GM12878 (cell line): ENCODE measurements around the gene DUOX2. TPM values are rescaled to one million over a fixed set of nuclear protein-coding genes. Genes with fewer than 3 reads are reported as not detected.

Experiments
- ATAC-seq: fragments of 200-7000 bp; cut with Tn5 transposase; 3 replicates; pipeline ENCODE4 v1.9.1; 2020; ENCODE audit warnings: mild to moderate bottlenecking, moderate library complexity
- BruUV-seq: library from RNA; stranded (reverse); fragments of 400-500 nt; replicated peaks from 2 replicates; lab custom pipeline; 2021; lab: Mats Ljungman, UMichigan
- CTCF ChIA-PET: fragments of 300-600 bp; sonication (Branson Sonifier 250); formaldehyde crosslinking; extraction: SDS; loops from one replicate; lab custom pipeline; 2021; ENCODE audit warnings: inconsistent platforms; lab: Yijun Ruan, JAX
- POLR2A ChIA-PET: fragments of 350-600 bp; formaldehyde crosslinking; extraction: SDS; loops from one replicate; lab custom pipeline; 2021; ENCODE audit warnings: inconsistent platforms; lab: Charles Lee
- RAD21 ChIA-PET: fragments of 300-600 bp; sonication (Branson Sonifier 250); formaldehyde crosslinking; loops from one replicate; lab custom pipeline; 2023; ENCODE audit warnings: antibody characterized with exemption; ENCODE audit not compliant: unreplicated experiment; lab: Charles Lee
- SMC1A ChIA-PET: fragments of 300-600 bp; sonication (Branson Sonifier 250); formaldehyde crosslinking; loops from one replicate; lab custom pipeline; 2023; ENCODE audit not compliant: unreplicated experiment, uncharacterized antibody; lab: Charles Lee
- DNase-seq: peaks from one replicate; pipeline ENCODE4 v3.0.0-alpha.2; 2011; ENCODE audit warnings: low read depth, low spot score
- FAIRE-seq: peaks from 3 replicates; lab custom pipeline; 2011; peaks lifted over from hg19 to GRCh38; lab: Jason Lieb, UNC
- H2AFZ ChIP-seq: 2 replicates; pipeline ENCODE4 v1.6.0; 2011; ENCODE audit warnings: low read depth, low read length, control low read depth; ENCODE audit not compliant: control insufficient read depth
- H3K27ac ChIP-seq: 2 replicates; pipeline ENCODE4 v1.5.1; 2011; ENCODE audit warnings: control low read depth; ENCODE audit not compliant: control insufficient read depth, insufficient read depth
- H3K27me3 ChIP-seq, 2 experiments: replicated peaks in 1 of 2; 2 replicates each; pipeline versions ENCODE4 v1.6.0 to v1.6.1; 2011; ENCODE audit warnings: low read length in 1 of 2; ENCODE audit not compliant: control insufficient read depth in 2 of 2, insufficient read depth in 2 of 2
- H3K36me3 ChIP-seq, 2 experiments: 2 replicates each; pipeline ENCODE4 v1.5.1; 2011; ENCODE audit warnings: low read length in 1 of 2; ENCODE audit not compliant: control insufficient read depth in 2 of 2, insufficient read depth in 2 of 2
- H3K4me1 ChIP-seq: 2 replicates; pipeline ENCODE4 v1.6.1; 2011; ENCODE audit warnings: mild to moderate bottlenecking, low read length, moderate library complexity, mixed read lengths; ENCODE audit not compliant: control insufficient read depth, insufficient read depth
- H3K4me2 ChIP-seq: 2 replicates; pipeline ENCODE4 v1.6.0; 2011; ENCODE audit warnings: control low read depth; ENCODE audit not compliant: control insufficient read depth, insufficient read depth
- H3K4me3 ChIP-seq: fragments of 200-600 bp; sonication (generic); 2 replicates; pipeline ENCODE4 v1.5.1; 2016
- H3K79me2 ChIP-seq: 2 replicates; pipeline ENCODE4 v1.6.0; 2011; ENCODE audit warnings: low read length; ENCODE audit not compliant: control insufficient read depth, insufficient read depth
- H3K9ac ChIP-seq: 2 replicates; pipeline ENCODE4 v1.8.0; 2011; ENCODE audit warnings: low read length, control low read depth, mixed read lengths; ENCODE audit not compliant: control insufficient read depth, insufficient read depth
- H3K9me3 ChIP-seq: replicated peaks from 3 replicates; pipeline ENCODE4 v1.5.1; 2011; ENCODE audit warnings: mild to moderate bottlenecking, low read length; ENCODE audit not compliant: control insufficient read depth, insufficient read depth
- H4K20me1 ChIP-seq: 2 replicates; pipeline ENCODE4 v1.6.0; 2011; ENCODE audit not compliant: control insufficient read depth, insufficient read depth
- ASH2L ChIP-seq: fragments of 300-600, 200-600 bp; sonication (generic); IDR thresholded peaks from 2 replicates; pipeline ENCODE4 v1.6.1; 2017; ENCODE audit warnings: low read depth, mild to moderate bottlenecking, borderline replicate concordance
- CEBPZ ChIP-seq: fragments of 150-350 bp; IDR thresholded peaks from 2 replicates; pipeline ENCODE4 v1.6.1; 2016; ENCODE audit warnings: low read depth, low read length
- CTCF ChIP-seq, 3 experiments: IDR thresholded peaks in 2 of 3; conservative IDR thresholded peaks in 1 of 3; 2 replicates each; pipeline ENCODE4 v1.5.1; 2011; ENCODE audit warnings: low read depth in 3 of 3, low read length in 3 of 3, mild to moderate bottlenecking in 3 of 3, control low read depth in 2 of 3, moderate library complexity in 2 of 3, inconsistent platforms in 1 of 3, mixed read lengths in 1 of 3; ENCODE audit not compliant: control insufficient read depth in 2 of 3, insufficient read depth in 1 of 3; ENCODE audit errors: extremely low read depth in 1 of 3
- GABPA ChIP-seq: IDR thresholded peaks from 2 replicates; pipeline ENCODE4 v1.6.1; 2014; ENCODE audit warnings: antibody characterized with exemption, low read depth, mild to moderate bottlenecking, inconsistent platforms
- HDGF ChIP-seq: fragments of 450-650 bp; IDR thresholded peaks from 2 replicates; pipeline ENCODE4 v1.6.1; 2016; ENCODE audit warnings: antibody characterized with exemption
- MTA3 ChIP-seq: IDR thresholded peaks from 2 replicates; pipeline ENCODE4 v1.6.1; 2012; ENCODE audit warnings: low read length, inconsistent platforms, borderline replicate concordance
- SREBF1 ChIP-seq: IDR thresholded peaks from 2 replicates; pipeline ENCODE4 v1.6.1; 2012; ENCODE audit warnings: mild to moderate bottlenecking, low read length
- TARDBP ChIP-seq: IDR thresholded peaks from 2 replicates; pipeline ENCODE4 v1.6.1; 2016; ENCODE audit warnings: borderline replicate concordance
- WGBS: methylation state at CpG from one replicate; pipeline ENCODE4 v1.1.6; 2016; ENCODE audit warnings: low lambda C conversion rate; ENCODE audit not compliant: insufficient replicate concordance, insufficient coverage; ENCODE audit errors: missing lambda C conversion rate; 5-methylcytosine and 5-hydroxymethylcytosine counted together
- in situ Hi-C: fragments of 300-500 bp; cut with MboI; formaldehyde crosslinking; loops from 9 replicates; pipeline ENCODE4 v1.14.3; 2018; ENCODE audit warnings: mixed read lengths
- intact Hi-C: fragments of 100-400 bp; cut with micrococcal nuclease; formaldehyde crosslinking; loops from one replicate; pipeline ENCODE4 v1.14.2; 2022; ENCODE audit not compliant: unreplicated experiment
- polyA plus RNA-seq, 11 experiments: library from polyadenylated mRNA; depleted of rRNA in 4 of 11; unstranded in 6 of 11; stranded (reverse) in 5 of 11; fragments of >200 nt; fragmentation: Nextera tagmentation in 4 of 11; fragmentation: Illumina TruSeq in 1 of 11; extraction: Ambion mirVana in 4 of 11; extraction: Trizol in 1 of 11; gene quantifications; 1 replicate in 1 of 11; 2 replicates in 10 of 11; pipeline versions ENCODE4 v1.2.1 to v1.2.3, GENCODE V29; 2011 to 2016; ENCODE audit warnings: inconsistent platforms in 2 of 11, missing spikeins in 2 of 11, low read depth in 1 of 11
- total RNA-seq, 4 experiments: library from RNA; depleted of rRNA in 3 of 4; stranded (reverse); fragments of >200 nt in 3 of 4; fragmentation: Illumina TruSeq in 1 of 4; extraction: Trizol in 1 of 4; gene quantifications; 2 replicates each; pipeline versions ENCODE4 v1.2.1 to v1.2.3, GENCODE V29; 2013 to 2021
- TF ChIP-seq, protein P1 (sequence below): fragments of 450-650 bp; formaldehyde crosslinking; IDR thresholded peaks from 2 replicates; pipeline ENCODE4 v1.4.0; 2022; ENCODE audit warnings: mild to moderate bottlenecking, moderate library complexity

Gene DUOX2
- total and polyA plus RNA-seq, 10 of the 15 experiments (the other 5 are each of a cell fraction or from before 2014, with no cell fraction given) = 0.05 TPM; not detected in 9

DNA sequence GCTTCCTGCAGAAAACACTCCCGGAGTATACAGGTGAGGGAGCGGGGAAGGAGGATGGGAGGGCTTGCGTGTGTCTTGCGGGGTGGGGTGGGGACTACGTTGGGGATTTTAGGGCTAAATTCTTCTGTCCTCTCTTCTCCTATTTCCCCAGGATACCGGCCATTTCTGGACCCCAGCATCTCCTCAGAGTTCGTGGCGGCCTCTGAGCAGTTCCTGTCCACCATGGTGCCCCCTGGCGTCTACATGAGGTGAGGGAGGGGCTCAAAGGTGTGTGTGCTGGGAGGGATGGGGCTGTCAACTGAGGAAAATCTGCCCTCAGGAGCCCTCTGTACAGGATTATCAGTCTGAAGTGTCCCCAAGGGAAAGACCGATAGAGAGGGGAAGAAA is 22.4 kb upstream of the DUOX2 start:
- Histone ChIP-seq H3K79me2 (no peaks in the 10 kb centered on the region), H4K20me1 (no peaks in the 10 kb centered on the region), H3K27me3 (peaks cover 3 to 6% of the 10 kb centered on the region in 2 experiments; a peak in 2 of 4 replicates), H3K4me2 (no peak overlapping the region), H3K27ac (no peak overlapping the region), H3K9ac (no peak overlapping the region), H3K9me3 (no peaks in the 10 kb centered on the region), H3K4me1 (no peaks in the 10 kb centered on the region), H3K4me3 (no peak overlapping the region), H2AFZ (no peak overlapping the region), H3K36me3 (no peaks in the 10 kb centered on the region)
- ChIA-PET POLR2A (no interaction called here), SMC1A (no interaction called here), RAD21 (interaction anchor here (0.5 to 0.7 kb wide), 2 partner anchors 60 to 270 kb away, joined by 4 read pairs; no protein-coding TSS in a partner anchor), CTCF (interaction anchor here (1.6 to 3.3 kb wide), 2 partner anchors 10 to 18 kb away, joined by 5 to 11 read pairs; no protein-coding TSS in a partner anchor)
- ATAC-seq = peak; percentile 22; the same call in 1 of the 3 replicates
- no peak for DNase-seq
- no peak for FAIRE-seq
- TF ChIP-seq TARDBP = no peak
- no peak for TF ChIP-seq MTA3
- TF ChIP-seq, protein P1, sequence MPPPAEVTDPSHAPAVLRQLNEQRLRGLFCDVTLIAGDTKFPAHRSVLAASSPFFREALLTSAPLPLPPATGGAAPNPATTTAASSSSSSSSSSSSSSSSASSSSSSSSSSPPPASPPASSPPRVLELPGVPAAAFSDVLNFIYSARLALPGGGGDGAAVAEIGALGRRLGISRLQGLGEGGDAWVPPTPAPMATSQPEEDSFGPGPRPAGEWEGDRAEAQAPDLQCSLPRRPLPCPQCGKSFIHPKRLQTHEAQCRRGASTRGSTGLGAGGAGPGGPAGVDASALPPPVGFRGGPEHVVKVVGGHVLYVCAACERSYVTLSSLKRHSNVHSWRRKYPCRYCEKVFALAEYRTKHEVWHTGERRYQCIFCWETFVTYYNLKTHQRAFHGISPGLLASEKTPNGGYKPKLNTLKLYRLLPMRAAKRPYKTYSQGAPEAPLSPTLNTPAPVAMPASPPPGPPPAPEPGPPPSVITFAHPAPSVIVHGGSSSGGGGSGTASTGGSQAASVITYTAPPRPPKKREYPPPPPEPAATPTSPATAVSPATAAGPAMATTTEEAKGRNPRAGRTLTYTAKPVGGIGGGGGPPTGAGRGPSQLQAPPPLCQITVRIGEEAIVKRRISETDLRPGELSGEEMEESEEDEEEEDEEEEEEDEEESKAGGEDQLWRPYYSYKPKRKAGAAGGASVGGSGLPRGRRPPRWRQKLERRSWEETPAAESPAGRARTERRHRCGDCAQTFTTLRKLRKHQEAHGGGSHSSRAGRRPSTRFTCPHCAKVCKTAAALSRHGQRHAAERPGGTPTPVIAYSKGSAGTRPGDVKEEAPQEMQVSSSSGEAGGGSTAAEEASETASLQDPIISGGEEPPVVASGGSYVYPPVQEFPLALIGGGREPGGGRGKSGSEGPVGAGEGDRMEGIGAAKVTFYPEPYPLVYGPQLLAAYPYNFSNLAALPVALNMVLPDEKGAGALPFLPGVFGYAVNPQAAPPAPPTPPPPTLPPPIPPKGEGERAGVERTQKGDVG (CRISPR knock-in tag) = no peak
- TF ChIP-seq SREBF1 = no peak
- no peak for TF ChIP-seq GABPA
- TF ChIP-seq ASH2L = no peak
- TF ChIP-seq CTCF (IDR thresholded peaks at IDR 0.05 in 2 of 3, conservative IDR thresholded peaks at IDR 0.05 in 1 of 3; ENCODE audit: control insufficient read depth in 2 of 3, extremely low read depth in 1 of 3, insufficient read depth in 1 of 3, low read depth in 3 of 3, low read length in 3 of 3) = peak; percentile 5 to 47 (median 25); a peak in 3 of 6 replicates
- no peak for TF ChIP-seq HDGF
- TF ChIP-seq CEBPZ = no peak
- WGBS = 16% methylated on average over 10 of the region's 10 CpGs
- in situ Hi-C loops = no loop called here
- intact Hi-C loops = no loop called here
- no TSS peak for BruUV-seq
